ENCODE results near the gene CELF1.

Gene CELF1

GRCh38 chr11:47445840-47446239, 107.1 kb downstream of the CELF1 start:
- Histone ChIP-seq H3F3A (ENCODE audit: low read depth) (no peaks in the 10 kb centered on the region), H3K9me2 (replicated peaks; ENCODE audit: low read depth, low read length) (no peaks in the 10 kb centered on the region), H3K4me1 (ENCODE audit: insufficient read depth, low read length, poor library complexity, severe bottlenecking) (no peaks in the 10 kb centered on the region), H3K9ac (ENCODE audit: low read depth, low read length, poor library complexity, severe bottlenecking) (no peak overlapping the region), H2AFZ (ENCODE audit: low read length) (no peak overlapping the region), H3K27me3 (ENCODE audit: insufficient read depth, low read length, poor library complexity, severe bottlenecking) (no peaks in the 10 kb centered on the region), H3K36me3 (ENCODE audit: insufficient read depth, low read length) (no peaks in the 10 kb centered on the region), H3K79me2 (ENCODE audit: insufficient read depth, low read length) (no peaks in the 10 kb centered on the region), H3K9me3 (ENCODE audit: insufficient read depth, low read depth, low read length) (no peaks in the 10 kb centered on the region), H4K20me1 (ENCODE audit: insufficient read depth, low read length, poor library complexity, severe bottlenecking) (no peaks in the 10 kb centered on the region), H3K4me3 (ENCODE audit: low read length, poor library complexity, severe bottlenecking) (no peak overlapping the region), H3K4me2 (ENCODE audit: low read depth, low read length, poor library complexity, severe bottlenecking) (no peak overlapping the region)
- TF ChIP-seq, protein P1, sequence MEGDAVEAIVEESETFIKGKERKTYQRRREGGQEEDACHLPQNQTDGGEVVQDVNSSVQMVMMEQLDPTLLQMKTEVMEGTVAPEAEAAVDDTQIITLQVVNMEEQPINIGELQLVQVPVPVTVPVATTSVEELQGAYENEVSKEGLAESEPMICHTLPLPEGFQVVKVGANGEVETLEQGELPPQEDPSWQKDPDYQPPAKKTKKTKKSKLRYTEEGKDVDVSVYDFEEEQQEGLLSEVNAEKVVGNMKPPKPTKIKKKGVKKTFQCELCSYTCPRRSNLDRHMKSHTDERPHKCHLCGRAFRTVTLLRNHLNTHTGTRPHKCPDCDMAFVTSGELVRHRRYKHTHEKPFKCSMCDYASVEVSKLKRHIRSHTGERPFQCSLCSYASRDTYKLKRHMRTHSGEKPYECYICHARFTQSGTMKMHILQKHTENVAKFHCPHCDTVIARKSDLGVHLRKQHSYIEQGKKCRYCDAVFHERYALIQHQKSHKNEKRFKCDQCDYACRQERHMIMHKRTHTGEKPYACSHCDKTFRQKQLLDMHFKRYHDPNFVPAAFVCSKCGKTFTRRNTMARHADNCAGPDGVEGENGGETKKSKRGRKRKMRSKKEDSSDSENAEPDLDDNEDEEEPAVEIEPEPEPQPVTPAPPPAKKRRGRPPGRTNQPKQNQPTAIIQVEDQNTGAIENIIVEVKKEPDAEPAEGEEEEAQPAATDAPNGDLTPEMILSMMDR (conservative IDR thresholded peaks at IDR 0.05; ENCODE audit: low read length), result no peak
- no peak for TF ChIP-seq EZH2phosphoT487 (IDR thresholded peaks at IDR 0.05; ENCODE audit: borderline replicate concordance)

DNA sequence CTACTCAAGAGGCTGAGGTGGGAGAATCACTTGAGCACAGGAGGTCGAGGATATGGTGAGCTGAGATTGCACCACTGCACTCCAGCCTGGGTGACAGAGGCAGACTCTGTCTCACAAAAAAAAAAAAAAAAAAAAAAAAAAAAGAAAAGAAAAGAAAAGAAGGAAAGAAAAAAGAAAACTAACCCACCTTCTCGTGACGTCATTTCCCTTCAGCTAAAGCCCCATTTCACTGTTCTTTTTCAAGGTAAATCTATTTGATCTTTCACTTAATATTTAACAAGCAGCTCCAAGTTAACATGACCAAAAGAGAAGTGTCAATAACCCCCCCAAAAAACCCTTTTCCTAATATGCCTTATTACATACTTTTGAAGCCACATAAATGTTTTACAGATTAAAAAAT, 109.1 kb downstream of the CELF1 start:
- no peaks in the 10 kb centered on the region for H3K36me3 ChIP-seq (ENCODE audit: insufficient read depth, low read length)
- H3K9ac ChIP-seq (ENCODE audit: low read depth, low read length, poor library complexity, severe bottlenecking), result no peak overlapping the region
- H3K79me2 ChIP-seq (ENCODE audit: insufficient read depth, low read length), result no peaks in the 10 kb centered on the region
- no peak overlapping the region for H2AFZ ChIP-seq (ENCODE audit: low read length)
- no peak overlapping the region for H3K4me3 ChIP-seq (ENCODE audit: low read length, poor library complexity, severe bottlenecking)
- no peaks in the 10 kb centered on the region for H3K27me3 ChIP-seq (ENCODE audit: insufficient read depth, low read length, poor library complexity, severe bottlenecking)
- no peaks in the 10 kb centered on the region for H3K9me2 ChIP-seq (replicated peaks; ENCODE audit: low read depth, low read length)
- H3F3A ChIP-seq (ENCODE audit: low read depth), result no peaks in the 10 kb centered on the region
- no peaks in the 10 kb centered on the region for H4K20me1 ChIP-seq (ENCODE audit: insufficient read depth, low read length, poor library complexity, severe bottlenecking)
- H3K4me1 ChIP-seq (ENCODE audit: insufficient read depth, low read length, poor library complexity, severe bottlenecking), result no peaks in the 10 kb centered on the region
- TF ChIP-seq EZH2phosphoT487 (IDR thresholded peaks at IDR 0.05; ENCODE audit: borderline replicate concordance), result no peak
- TF ChIP-seq, protein P1 (conservative IDR thresholded peaks at IDR 0.05; ENCODE audit: low read length), result no peak
- H3K9me3 ChIP-seq (ENCODE audit: insufficient read depth, low read depth, low read length), result no peaks in the 10 kb centered on the region
- H3K4me2 ChIP-seq (ENCODE audit: low read depth, low read length, poor library complexity, severe bottlenecking), result no peak overlapping the region

DNA sequence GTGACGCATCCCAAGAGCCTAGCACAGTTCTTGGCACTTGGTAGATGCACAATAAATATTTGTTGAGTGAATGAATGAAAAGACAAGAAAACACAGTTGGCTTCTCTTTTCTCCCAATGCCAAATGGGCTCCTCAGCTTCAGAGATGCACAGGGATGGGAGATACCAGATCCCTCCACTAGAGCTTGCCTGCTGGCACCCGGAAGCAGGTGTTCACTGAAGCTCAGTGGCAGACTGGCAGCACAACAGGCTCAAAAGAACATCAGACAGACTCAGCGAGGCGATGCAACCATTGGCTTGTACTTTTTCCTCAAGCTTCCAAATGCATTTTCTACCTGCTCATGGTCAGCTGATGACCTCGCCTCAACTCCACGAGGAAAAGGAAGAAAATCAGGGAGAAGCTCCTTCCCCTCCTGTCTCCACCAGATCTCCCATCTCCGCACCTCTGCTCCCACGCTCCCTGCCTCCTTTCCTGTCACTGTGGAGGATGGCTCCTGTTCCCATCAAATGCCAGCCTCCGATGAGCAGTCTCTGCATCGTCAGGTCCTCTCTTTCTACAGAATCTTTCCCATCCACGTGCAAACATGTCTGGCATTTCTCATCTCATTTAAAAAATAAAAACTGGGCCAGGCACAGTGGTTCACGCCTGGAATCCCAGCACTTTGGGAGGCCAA, 109.8 kb downstream of the CELF1 start:
- Histone ChIP-seq H4K20me1 (ENCODE audit: insufficient read depth, low read length, poor library complexity, severe bottlenecking) (no peaks in the 10 kb centered on the region), H3K9me2 (replicated peaks; ENCODE audit: low read depth, low read length) (no peaks in the 10 kb centered on the region), H3K4me1 (ENCODE audit: insufficient read depth, low read length, poor library complexity, severe bottlenecking) (no peaks in the 10 kb centered on the region), H3K4me3 (ENCODE audit: low read length, poor library complexity, severe bottlenecking) (no peak overlapping the region), H3K27me3 (ENCODE audit: insufficient read depth, low read length, poor library complexity, severe bottlenecking) (no peaks in the 10 kb centered on the region), H2AFZ (ENCODE audit: low read length) (no peak overlapping the region), H3K9ac (ENCODE audit: low read depth, low read length, poor library complexity, severe bottlenecking) (no peak overlapping the region), H3K79me2 (ENCODE audit: insufficient read depth, low read length) (no peaks in the 10 kb centered on the region), H3K36me3 (ENCODE audit: insufficient read depth, low read length) (no peaks in the 10 kb centered on the region), H3K4me2 (ENCODE audit: low read depth, low read length, poor library complexity, severe bottlenecking) (no peak overlapping the region), H3K9me3 (ENCODE audit: insufficient read depth, low read depth, low read length) (no peaks in the 10 kb centered on the region), H3F3A (ENCODE audit: low read depth) (no peaks in the 10 kb centered on the region)
- TF ChIP-seq EZH2phosphoT487 (IDR thresholded peaks at IDR 0.05; ENCODE audit: borderline replicate concordance), result no peak
- TF ChIP-seq, protein P1 (conservative IDR thresholded peaks at IDR 0.05; ENCODE audit: low read length), result no peak; the same call in 1 of the 2 replicates
